CD4-positive, alpha-beta T cell (primary cell): ENCODE data around the gene MAP1LC3B. TPM values are rescaled to one million over a fixed set of nuclear protein-coding genes. Genes with fewer than 3 reads are reported as not detected.
"Not testable (repeated sequence)": the region's sequence is repeated elsewhere in the genome, so short reads cannot be mapped to it uniquely, and the experiment has no call there.

Experiments
- ATAC-seq: fragments of 200-7000 bp; cut with Tn5 transposase; one replicate; pipeline ENCODE4 v1.10.0; 2022; ENCODE audit warnings: mild to moderate bottlenecking; ENCODE audit not compliant: poor library complexity
- CTCF ChIA-PET: fragments of 350-600 bp; sonication (Branson Sonifier 250); formaldehyde crosslinking; loops from one replicate; lab custom pipeline; 2021; ENCODE audit warnings: antibody characterized with exemption, inconsistent platforms; lab: Charles Lee
- POLR2A ChIA-PET: fragments of 350-600 bp; sonication (Branson Sonifier 250); formaldehyde crosslinking; loops from one replicate; lab custom pipeline; 2021; ENCODE audit warnings: antibody characterized with exemption, inconsistent platforms; lab: Charles Lee
- DNase-seq, 14 experiments: peaks; one replicate each; pipeline ENCODE4 v3.0.0-alpha.2; 2013 to 2020; ENCODE audit warnings: mixed read lengths in 2 of 14
- H3K27ac ChIP-seq, 2 donors: one replicate each; pipeline versions ENCODE4 v1.5.1 to v1.7.0; 2013; ENCODE audit warnings: low read length in 2 of 2, low read depth in 1 of 2, mild to moderate bottlenecking in 1 of 2
- H3K27me3 ChIP-seq, 2 experiments: 1 replicate in 1 of 2; 2 replicates in 1 of 2; pipeline versions ENCODE4 v1.6.1 to v1.7.0; 2013; ENCODE audit warnings: low read length in 2 of 2, control low read depth in 1 of 2, mild to moderate bottlenecking in 1 of 2, moderate library complexity in 1 of 2; ENCODE audit not compliant: insufficient read depth in 2 of 2, control insufficient read depth in 1 of 2
- H3K36me3 ChIP-seq: one replicate; pipeline ENCODE4 v1.6.1; 2013; ENCODE audit warnings: low read length, control low read depth; ENCODE audit not compliant: insufficient read depth
- H3K4me1 ChIP-seq: one replicate; pipeline ENCODE4 v1.6.1; 2013; ENCODE audit warnings: low read length, control low read depth; ENCODE audit not compliant: insufficient read depth
- H3K4me3 ChIP-seq: one replicate; pipeline ENCODE4 v1.5.1; 2013; ENCODE audit warnings: mild to moderate bottlenecking, low read length, moderate library complexity
- H3K9me3 ChIP-seq, 2 experiments: 1 replicate in 1 of 2; 2 replicates in 1 of 2; pipeline versions ENCODE4 v1.6.1 to v1.7.0; 2013; ENCODE audit warnings: low read length in 2 of 2, mild to moderate bottlenecking in 2 of 2, control low read depth in 1 of 2, moderate library complexity in 1 of 2; ENCODE audit not compliant: control insufficient read depth in 1 of 2, insufficient read depth in 1 of 2
- H3K27ac Mint-ChIP-seq: one replicate; pipeline ENCODE4 v1.8.0; 2020; ENCODE audit warnings: mixed read lengths
- H3K27me3 Mint-ChIP-seq: one replicate; pipeline ENCODE4 v1.8.0; 2021; ENCODE audit warnings: mixed read lengths
- H3K36me3 Mint-ChIP-seq: one replicate; pipeline ENCODE4 v1.8.0; 2021; ENCODE audit warnings: low read depth, mixed read lengths
- H3K4me1 Mint-ChIP-seq: one replicate; pipeline ENCODE4 v1.8.0; 2021; ENCODE audit warnings: low read depth, mixed read lengths
- H3K4me3 Mint-ChIP-seq: one replicate; pipeline ENCODE4 v1.8.0; 2020; ENCODE audit warnings: mild to moderate bottlenecking, mixed read lengths
- H3K9me3 Mint-ChIP-seq: one replicate; pipeline ENCODE4 v1.8.0; 2020; ENCODE audit warnings: mixed read lengths
- intact Hi-C, 2 experiments: fragments of 100-400 bp; cut with DNase I in 1 of 2; cut with micrococcal nuclease in 1 of 2; formaldehyde crosslinking; loops; one replicate each; pipeline versions ENCODE4 v1.15.1 to v1.9.0; 2023 to 2025; cut with DNase I, micrococcal nuclease
- total RNA-seq, 174 experiments: library from RNA in 2 of 174; stranded (reverse) in 2 of 174; gene quantifications; one replicate each; pipeline ENCODE4 v1.2.3 and lab custom pipeline; 2021 to 2026
- TF ChIP-seq, protein P1 (sequence below): fragments of 200-600 bp; IDR thresholded peaks from one replicate; pipeline ENCODE4 v1.8.0; 2022; ENCODE audit warnings: antibody characterized with exemption, mild to moderate bottlenecking

Gene MAP1LC3B
- total RNA-seq, 2 experiments from 2014 or later, result 92.4 to 96.6 TPM

DNA sequence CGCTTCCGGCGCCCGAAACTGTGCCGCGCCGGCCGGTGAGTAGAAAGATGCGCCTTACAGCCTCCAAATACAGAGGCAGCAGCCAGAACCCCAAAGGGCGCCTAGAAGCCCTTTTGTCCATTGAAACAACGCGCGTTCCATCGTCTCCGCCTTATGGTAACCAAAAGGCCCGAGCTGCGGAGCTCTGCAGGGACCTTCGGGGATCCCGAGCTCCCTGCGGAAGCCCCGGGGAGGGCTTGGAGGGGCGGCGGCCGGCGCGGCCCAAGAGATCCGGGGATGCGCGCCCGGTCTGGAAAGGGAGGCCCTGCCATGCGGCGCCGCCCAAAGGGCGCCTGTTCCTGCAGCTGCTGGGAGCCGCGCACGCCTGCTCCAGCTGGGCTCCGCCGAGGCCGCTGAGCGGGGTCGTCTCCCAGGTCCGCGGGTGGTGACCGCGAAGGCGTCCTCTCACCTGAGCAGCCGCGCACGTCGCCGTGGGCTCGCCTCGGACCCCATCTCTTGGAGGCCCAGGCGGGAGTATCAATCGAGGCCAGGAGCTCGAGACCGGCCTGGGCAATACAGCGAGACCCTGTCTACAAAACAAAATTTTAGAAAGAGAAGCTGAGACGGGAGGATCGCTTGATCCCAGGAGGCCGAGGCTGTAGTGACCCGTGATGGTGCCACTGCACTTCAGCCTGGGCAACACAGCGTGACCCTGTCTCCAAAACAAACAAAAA is 7.8 kb upstream of the MAP1LC3B start:
- no peak for ATAC-seq
- CTCF ChIA-PET, result interaction anchor here (1.2 to 3.5 kb wide), 3 partner anchors 10 to 394 kb away, joined by 3 to 36 read pairs (median 11); partner anchors contain the start of gene C16orf95
- H3K9me3 ChIP-seq, result no peaks in the 10 kb centered on the region
- no peaks in the 10 kb centered on the region for H3K36me3 ChIP-seq
- H3K27ac ChIP-seq, result peak overlapping the region; percentile 67 to 72
- Mint-ChIP-seq H3K4me3 (peak overlapping the region; percentile 96), H3K9me3 (no peaks in the 10 kb centered on the region), H3K4me1 (peaks cover 68% of the 10 kb centered on the region), H3K36me3 (peaks cover 20% of the 10 kb centered on the region), H3K27me3 (peaks cover 4% of the 10 kb centered on the region), H3K27ac (peak overlapping the region; percentile 100)
- POLR2A ChIA-PET, result interaction anchor here (0.7 to 4.2 kb wide), 18 partner anchors 9 to 1149 kb away, joined by 3 to 99 read pairs (median 5); partner anchors contain the start of genes BANP, C16orf95, KLHDC4 and MAP1LC3B
- peak in 1 of 14 experiments; percentile 13 for DNase-seq
- H3K4me3 ChIP-seq, result peak overlapping the region; percentile 83
- TF ChIP-seq, protein P1, sequence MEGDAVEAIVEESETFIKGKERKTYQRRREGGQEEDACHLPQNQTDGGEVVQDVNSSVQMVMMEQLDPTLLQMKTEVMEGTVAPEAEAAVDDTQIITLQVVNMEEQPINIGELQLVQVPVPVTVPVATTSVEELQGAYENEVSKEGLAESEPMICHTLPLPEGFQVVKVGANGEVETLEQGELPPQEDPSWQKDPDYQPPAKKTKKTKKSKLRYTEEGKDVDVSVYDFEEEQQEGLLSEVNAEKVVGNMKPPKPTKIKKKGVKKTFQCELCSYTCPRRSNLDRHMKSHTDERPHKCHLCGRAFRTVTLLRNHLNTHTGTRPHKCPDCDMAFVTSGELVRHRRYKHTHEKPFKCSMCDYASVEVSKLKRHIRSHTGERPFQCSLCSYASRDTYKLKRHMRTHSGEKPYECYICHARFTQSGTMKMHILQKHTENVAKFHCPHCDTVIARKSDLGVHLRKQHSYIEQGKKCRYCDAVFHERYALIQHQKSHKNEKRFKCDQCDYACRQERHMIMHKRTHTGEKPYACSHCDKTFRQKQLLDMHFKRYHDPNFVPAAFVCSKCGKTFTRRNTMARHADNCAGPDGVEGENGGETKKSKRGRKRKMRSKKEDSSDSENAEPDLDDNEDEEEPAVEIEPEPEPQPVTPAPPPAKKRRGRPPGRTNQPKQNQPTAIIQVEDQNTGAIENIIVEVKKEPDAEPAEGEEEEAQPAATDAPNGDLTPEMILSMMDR, result no peak
- no peaks in the 10 kb centered on the region for H3K27me3 ChIP-seq
- intact Hi-C loops, result loop anchor here in 1 of 2 experiments (10.0 kb wide), 2 partner anchors 480 to 1070 kb away; partner anchors contain the start of genes SLC7A5 and ZFPM1
- H3K4me1 ChIP-seq, result peaks cover 70% of the 10 kb centered on the region

DNA sequence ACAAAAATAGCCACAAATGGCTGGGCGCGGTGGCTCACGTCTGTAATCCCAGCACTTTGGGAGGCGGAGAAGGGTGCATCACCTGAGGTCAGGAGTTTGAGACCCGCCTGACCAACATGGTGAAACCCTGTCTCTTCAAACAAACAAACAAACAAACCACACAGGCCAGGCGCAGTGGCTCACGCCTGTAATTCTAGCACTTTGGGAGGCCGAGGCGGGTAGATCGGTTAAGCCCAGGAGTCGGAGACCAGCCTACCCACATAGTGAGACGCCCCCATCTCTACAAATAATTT is 7.3 kb upstream of the MAP1LC3B start:
- not testable (repeated sequence) for ATAC-seq, H3K36me3 ChIP-seq, H3K27me3 Mint-ChIP-seq, H3K9me3 ChIP-seq, H3K27me3 ChIP-seq, H3K9me3 Mint-ChIP-seq
- peak overlapping the region; percentile 100 for H3K27ac Mint-ChIP-seq
- peak in 1 of 14 experiments; percentile 25 for DNase-seq
- ChIA-PET POLR2A (interaction anchor here (1.4 to 4.2 kb wide), 5 partner anchors 9 to 566 kb away, joined by 6 to 99 read pairs (median 10); partner anchors contain the start of genes BANP, C16orf95, KLHDC4 and MAP1LC3B), CTCF (interaction anchor here (1.2 to 3.5 kb wide), 2 partner anchors 10 to 394 kb away, joined by 3 to 36 read pairs; no protein-coding TSS in a partner anchor)
- H3K36me3 Mint-ChIP-seq, result peaks cover 20% of the 10 kb centered on the region
- H3K4me3 Mint-ChIP-seq, result peak overlapping the region; percentile 59
- Histone ChIP-seq H3K4me1 (peaks cover 66% of the 10 kb centered on the region), H3K27ac (peak overlapping the region; percentile 45 to 72), H3K4me3 (peak overlapping the region; percentile 83)
- intact Hi-C loops, result loop anchor here in 1 of 2 experiments (10.0 kb wide), 2 partner anchors 480 to 1070 kb away; partner anchors contain the start of genes SLC7A5 and ZFPM1
- H3K4me1 Mint-ChIP-seq, result peaks cover 72% of the 10 kb centered on the region

DNA sequence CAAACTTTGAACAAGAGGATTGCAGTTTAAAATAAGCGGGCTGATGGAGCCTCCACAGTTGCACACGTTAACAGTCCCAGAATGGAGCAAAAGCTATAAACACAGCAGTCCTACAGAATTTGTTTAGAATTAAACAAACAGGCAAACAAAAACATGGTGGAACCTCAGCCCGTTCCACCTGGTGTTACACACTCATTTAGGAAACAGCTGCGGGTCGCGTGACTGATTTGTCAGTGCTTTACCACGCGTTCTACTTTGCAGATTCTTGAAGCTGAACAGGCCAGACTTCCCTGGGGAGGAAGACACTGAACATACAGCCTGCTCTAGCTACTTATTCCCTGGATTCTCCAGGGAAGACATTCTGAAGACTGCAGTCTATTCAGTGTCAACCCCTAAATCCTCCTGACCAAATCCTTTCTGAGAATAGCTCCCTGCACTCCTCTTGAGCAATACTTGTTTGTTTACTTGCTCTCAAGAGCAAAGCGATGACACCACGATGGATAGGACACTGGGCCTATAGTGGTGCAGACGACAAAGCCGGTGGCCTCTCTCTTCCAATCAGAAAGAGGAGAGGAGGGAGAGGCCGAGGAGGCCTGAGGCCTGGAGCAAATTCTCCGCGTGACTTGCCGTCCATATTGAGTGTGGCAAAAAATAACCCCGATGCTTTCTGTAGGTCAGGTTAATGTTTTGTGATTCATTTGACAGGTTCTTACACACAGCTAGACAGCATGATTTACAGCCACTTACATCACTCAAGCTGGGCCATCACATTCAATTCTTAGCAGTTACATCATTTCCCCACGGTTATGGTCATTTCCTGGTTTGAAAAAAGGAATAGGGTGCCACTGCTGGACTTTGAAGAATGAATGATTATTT is 4.0 kb upstream of the MAP1LC3B start:
- Histone ChIP-seq H3K27ac (peak overlapping the region; percentile 70 to 82), H3K4me3 (peak overlapping the region; percentile 8), H3K27me3 (no peaks in the 10 kb centered on the region), H3K4me1 (peaks cover 49% of the 10 kb centered on the region), H3K36me3 (no peaks in the 10 kb centered on the region), H3K9me3 (no peaks in the 10 kb centered on the region)
- ChIA-PET CTCF (no interaction called here), POLR2A (interaction anchor here (0.8 to 1.9 kb wide), 8 partner anchors 13 to 563 kb away, joined by 3 to 15 read pairs (median 4); partner anchors contain the start of genes BANP, C16orf95 and KLHDC4)
- Mint-ChIP-seq H3K36me3 (peaks cover 18% of the 10 kb centered on the region), H3K27me3 (peaks cover 4% of the 10 kb centered on the region), H3K4me3 (peak overlapping the region; percentile 79), H3K4me1 (peaks cover 49% of the 10 kb centered on the region), H3K9me3 (no peaks in the 10 kb centered on the region), H3K27ac (peak overlapping the region; percentile 98)
- intact Hi-C loops, result loop anchor here in 1 of 2 experiments (10.0 kb wide), 2 partner anchors 477 to 1067 kb away; partner anchors contain the start of genes SLC7A5 and ZFPM1
- DNase-seq (peak; percentile 74 to 97 (median 82)), ATAC-seq (peak; percentile 71)
- TF ChIP-seq, protein P1, result no peak
